ENCODE results near the gene TADA1. TPM values are rescaled to one million over a fixed set of nuclear protein-coding genes. Genes with fewer than 3 reads are reported as not detected.

Gene TADA1
- total and polyA plus RNA-seq, 2 experiments from 2014 or later = 21.8 to 22.0 TPM

GRCh38 chr1:166899769-166900168 lies 23.7 kb upstream of the TADA1 start:
- no peak for TF ChIP-seq EZH2 (IDR thresholded peaks at IDR 0.05; ENCODE audit: low read depth, unreplicated experiment)
- no peak for TF ChIP-seq ZNF331 (CRISPR knock-in tag; IDR thresholded peaks at IDR 0.05; ENCODE audit: low read depth)
- TF ChIP-seq JUNB (IDR thresholded peaks at IDR 0.05; ENCODE audit: unreplicated experiment) = no peak
- TF ChIP-seq POLR2AphosphoS5 (IDR thresholded peaks at IDR 0.05; ENCODE audit: low read depth) = no peak
- Histone ChIP-seq H3K9me2 (ENCODE audit: insufficient read depth) (no peaks in the 10 kb centered on the region), H3K79me2 (replicated peaks; ENCODE audit: insufficient read depth) (no peaks in the 10 kb centered on the region), H3K4me1 (ENCODE audit: insufficient read depth) (peaks cover 5% of the 10 kb centered on the region; the same call in 1 of the 2 replicates), H4K20me1 (replicated peaks; ENCODE audit: insufficient read depth) (no peaks in the 10 kb centered on the region), H3F3A (replicated peaks; ENCODE audit: low read depth) (no peaks in the 10 kb centered on the region), H3K4me2 (no peak overlapping the region), H3K4me3 (no peak overlapping the region), H3K27me3 (ENCODE audit: insufficient read depth) (no peaks in the 10 kb centered on the region), H3K36me3 (ENCODE audit: insufficient read depth) (no peaks in the 10 kb centered on the region), H2AFZ (no peak overlapping the region), H3K27ac (ENCODE audit: low read depth) (no peak overlapping the region)
- no peaks in the 10 kb centered on the region for H3K4me1 Mint-ChIP-seq
- H3K27me3 Mint-ChIP-seq (ENCODE audit: insufficient read depth, low read depth, poor library complexity) = peaks cover 11% of the 10 kb centered on the region
- H3K27ac Mint-ChIP-seq = no peak overlapping the region
- no peak overlapping the region for H3K4me3 Mint-ChIP-seq
- ATAC-seq = no peak
- peaks cover 13% of the 10 kb centered on the region for H3K36me3 Mint-ChIP-seq (ENCODE audit: low read depth)
- peaks cover 24% of the 10 kb centered on the region for H3K9me3 Mint-ChIP-seq
- DNase-seq (ENCODE audit: low spot score) = no peak

- H3K36me3 Mint-ChIP-seq (ENCODE audit: low read depth) = peaks cover 13% of the 10 kb centered on the region
- H3K4me1 Mint-ChIP-seq = no peaks in the 10 kb centered on the region
- no peaks in the 10 kb centered on the region for H4K20me1 ChIP-seq (replicated peaks; ENCODE audit: insufficient read depth)
- no peak overlapping the region for H3K4me3 Mint-ChIP-seq
- no peak overlapping the region for H2AFZ ChIP-seq
- no peak for ATAC-seq
- no peak for DNase-seq (ENCODE audit: low spot score)
- no peak overlapping the region for H3K4me2 ChIP-seq
- H3K27ac Mint-ChIP-seq = no peak overlapping the region
- H3K9me3 Mint-ChIP-seq = peaks cover 24% of the 10 kb centered on the region
- peaks cover 2% of the 10 kb centered on the region for H3K27me3 Mint-ChIP-seq (ENCODE audit: insufficient read depth, low read depth, poor library complexity)
- H3K4me1 ChIP-seq (ENCODE audit: insufficient read depth) = no peaks in the 10 kb centered on the region
- H3K9me2 ChIP-seq (ENCODE audit: insufficient read depth) = no peaks in the 10 kb centered on the region
- H3K36me3 ChIP-seq (ENCODE audit: insufficient read depth) = no peaks in the 10 kb centered on the region
- H3F3A ChIP-seq (replicated peaks; ENCODE audit: low read depth) = no peaks in the 10 kb centered on the region
- no peaks in the 10 kb centered on the region for H3K79me2 ChIP-seq (replicated peaks; ENCODE audit: insufficient read depth)
- no peak for TF ChIP-seq NANOG (IDR thresholded peaks at IDR 0.05; ENCODE audit: borderline replicate concordance)
- no peak overlapping the region for H3K4me3 ChIP-seq
- H3K27ac ChIP-seq (ENCODE audit: low read depth) = no peak overlapping the region
- no peaks in the 10 kb centered on the region for H3K27me3 ChIP-seq (ENCODE audit: insufficient read depth)
These were observed 19.7 kb upstream of the TADA1 start for GRCh38 chr1:166895766-166896165.

GRCh38 chr1:166889776-166890175 lies 13.7 kb upstream of the TADA1 start:
- ATAC-seq (no peak), DNase-seq (ENCODE audit: low spot score) (no peak)
- no peak overlapping the region for H3K27ac ChIP-seq (ENCODE audit: low read depth)
- Mint-ChIP-seq H3K27ac (no peak overlapping the region), H3K4me1 (no peaks in the 10 kb centered on the region), H3K9me3 (no peaks in the 10 kb centered on the region), H3K4me3 (no peak overlapping the region), H3K27me3 (ENCODE audit: insufficient read depth, low read depth, poor library complexity) (peaks cover 5% of the 10 kb centered on the region), H3K36me3 (ENCODE audit: low read depth) (no peaks in the 10 kb centered on the region)
- no peaks in the 10 kb centered on the region for H3K36me3 ChIP-seq (ENCODE audit: insufficient read depth)
- no peak overlapping the region for H3K4me2 ChIP-seq
- no peaks in the 10 kb centered on the region for H3K9me2 ChIP-seq (ENCODE audit: insufficient read depth)
- H3K4me1 ChIP-seq (ENCODE audit: insufficient read depth) = no peaks in the 10 kb centered on the region
- H3K4me3 ChIP-seq = no peak overlapping the region
- peaks cover 9% of the 10 kb centered on the region; the same call in 1 of the 2 replicates for H3K27me3 ChIP-seq (ENCODE audit: insufficient read depth)
- H2AFZ ChIP-seq = no peak overlapping the region
- H3K79me2 ChIP-seq (replicated peaks; ENCODE audit: insufficient read depth) = no peaks in the 10 kb centered on the region
- no peaks in the 10 kb centered on the region for H4K20me1 ChIP-seq (replicated peaks; ENCODE audit: insufficient read depth)
- H3F3A ChIP-seq (replicated peaks; ENCODE audit: low read depth) = no peaks in the 10 kb centered on the region
- TF ChIP-seq JUNB (IDR thresholded peaks at IDR 0.05; ENCODE audit: unreplicated experiment) (no peak), ETS1 (IDR thresholded peaks at IDR 0.05) (no peak), EZH2phosphoT487 (IDR thresholded peaks at IDR 0.05; ENCODE audit: unreplicated experiment) (no peak), CREB1 (CRISPR knock-in tag; IDR thresholded peaks at IDR 0.05; ENCODE audit: low read depth) (no peak), STAT1 (IDR thresholded peaks at IDR 0.05; ENCODE audit: unreplicated experiment) (no peak)
